AG10803 (cell line): ENCODE data around the gene NRARP.

Experiments used
- DNase-seq: peaks from one replicate; pipeline ENCODE4 v3.0.0; 2010; ENCODE audit warnings: low read depth
- H3K4me3 ChIP-seq: 2 replicates; pipeline ENCODE4 v1.5.1; 2011; ENCODE audit warnings: mild to moderate bottlenecking, low read length, control low read depth
- CTCF ChIP-seq: conservative IDR thresholded peaks from 2 replicates; pipeline ENCODE4 v1.5.1; 2011; ENCODE audit warnings: mild to moderate bottlenecking, low read length, control low read depth, inconsistent platforms

Gene NRARP

GRCh38 chr9:137254624-137255447 is 47.2 kb downstream of the NRARP start, which contains the start of gene NELFB:
Gene NELFB (plus strand): TSS chr9:137255327.
- TF ChIP-seq CTCF: no peak
- DNase-seq: peak; percentile 84
- peak within 1 kb of the TSS; percentile 91 for H3K4me3 ChIP-seq

GRCh38 chr9:137253717-137254623 is 48.1 kb downstream of the NRARP start:
- DNase-seq: no peak
- H3K4me3 ChIP-seq: peak overlapping the region; percentile 78
- no peak for TF ChIP-seq CTCF

GRCh38 chr9:137252555-137253506 is 49.2 kb downstream of the NRARP start:
- H3K4me3 ChIP-seq: no peak overlapping the region
- no peak for TF ChIP-seq CTCF
- no peak for DNase-seq

GRCh38 chr9:137251490-137252268 is 50.4 kb downstream of the NRARP start:
- TF ChIP-seq CTCF: no peak
- no peak for DNase-seq
- H3K4me3 ChIP-seq: no peak overlapping the region

- DNase-seq: no peak
- no peak for TF ChIP-seq CTCF
- H3K4me3 ChIP-seq: no peak within 1 kb of the TSS
Measured at GRCh38 chr9:137251194-137251461, 50.9 kb downstream of the NRARP start, which contains the start of gene STPG3. Gene STPG3 (plus strand): TSS chr9:137251286. CDS start chr9:137251287, 1 bp downstream.
